GM12874 (cell line): ENCODE results near the gene CRYGN.

Experiments
- TF ChIP-seq, protein P1 (sequence below): IDR thresholded peaks from 2 replicates; pipeline ENCODE4 v1.5.1; 2011; ENCODE audit warnings: low read depth, mild to moderate bottlenecking, control low read depth, low read length, moderate library complexity; ENCODE audit not compliant: insufficient read depth

CRYGN gene

DNA sequence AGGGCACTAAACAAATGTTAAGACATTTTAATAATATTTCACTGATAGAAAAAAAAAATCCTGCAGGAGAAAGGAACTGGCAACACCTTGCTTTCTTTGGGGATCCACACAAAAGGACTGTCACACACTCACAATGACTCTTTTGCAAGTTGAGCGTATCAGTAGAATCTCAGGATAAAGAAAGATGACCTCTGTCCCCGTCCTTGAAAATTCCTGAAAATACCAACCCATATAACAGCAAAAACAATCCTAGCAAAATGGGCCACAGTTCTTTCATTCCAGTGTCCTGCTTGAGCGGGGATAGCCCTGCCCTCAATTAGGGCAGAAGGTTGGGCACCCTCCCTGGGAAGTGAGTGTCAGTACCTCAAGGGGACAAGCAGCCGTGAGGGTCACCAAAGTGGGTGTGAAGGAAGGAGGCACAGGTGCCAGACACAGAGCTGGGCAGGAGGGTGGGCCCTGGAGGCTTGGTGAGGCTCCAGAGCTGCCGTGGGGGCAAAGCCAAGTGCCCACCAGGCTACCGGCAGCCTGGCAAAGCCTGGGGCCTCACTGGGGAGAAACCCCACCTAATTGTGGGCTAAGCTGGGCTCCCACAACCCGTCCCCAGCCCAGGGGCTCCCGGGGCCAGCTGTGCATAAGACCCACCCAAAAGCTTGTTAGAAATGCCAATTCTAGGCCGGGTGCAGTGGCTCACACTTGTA, 32.9 kb downstream of the CRYGN start:
- TF ChIP-seq, protein P1, sequence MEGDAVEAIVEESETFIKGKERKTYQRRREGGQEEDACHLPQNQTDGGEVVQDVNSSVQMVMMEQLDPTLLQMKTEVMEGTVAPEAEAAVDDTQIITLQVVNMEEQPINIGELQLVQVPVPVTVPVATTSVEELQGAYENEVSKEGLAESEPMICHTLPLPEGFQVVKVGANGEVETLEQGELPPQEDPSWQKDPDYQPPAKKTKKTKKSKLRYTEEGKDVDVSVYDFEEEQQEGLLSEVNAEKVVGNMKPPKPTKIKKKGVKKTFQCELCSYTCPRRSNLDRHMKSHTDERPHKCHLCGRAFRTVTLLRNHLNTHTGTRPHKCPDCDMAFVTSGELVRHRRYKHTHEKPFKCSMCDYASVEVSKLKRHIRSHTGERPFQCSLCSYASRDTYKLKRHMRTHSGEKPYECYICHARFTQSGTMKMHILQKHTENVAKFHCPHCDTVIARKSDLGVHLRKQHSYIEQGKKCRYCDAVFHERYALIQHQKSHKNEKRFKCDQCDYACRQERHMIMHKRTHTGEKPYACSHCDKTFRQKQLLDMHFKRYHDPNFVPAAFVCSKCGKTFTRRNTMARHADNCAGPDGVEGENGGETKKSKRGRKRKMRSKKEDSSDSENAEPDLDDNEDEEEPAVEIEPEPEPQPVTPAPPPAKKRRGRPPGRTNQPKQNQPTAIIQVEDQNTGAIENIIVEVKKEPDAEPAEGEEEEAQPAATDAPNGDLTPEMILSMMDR: no peak

DNA sequence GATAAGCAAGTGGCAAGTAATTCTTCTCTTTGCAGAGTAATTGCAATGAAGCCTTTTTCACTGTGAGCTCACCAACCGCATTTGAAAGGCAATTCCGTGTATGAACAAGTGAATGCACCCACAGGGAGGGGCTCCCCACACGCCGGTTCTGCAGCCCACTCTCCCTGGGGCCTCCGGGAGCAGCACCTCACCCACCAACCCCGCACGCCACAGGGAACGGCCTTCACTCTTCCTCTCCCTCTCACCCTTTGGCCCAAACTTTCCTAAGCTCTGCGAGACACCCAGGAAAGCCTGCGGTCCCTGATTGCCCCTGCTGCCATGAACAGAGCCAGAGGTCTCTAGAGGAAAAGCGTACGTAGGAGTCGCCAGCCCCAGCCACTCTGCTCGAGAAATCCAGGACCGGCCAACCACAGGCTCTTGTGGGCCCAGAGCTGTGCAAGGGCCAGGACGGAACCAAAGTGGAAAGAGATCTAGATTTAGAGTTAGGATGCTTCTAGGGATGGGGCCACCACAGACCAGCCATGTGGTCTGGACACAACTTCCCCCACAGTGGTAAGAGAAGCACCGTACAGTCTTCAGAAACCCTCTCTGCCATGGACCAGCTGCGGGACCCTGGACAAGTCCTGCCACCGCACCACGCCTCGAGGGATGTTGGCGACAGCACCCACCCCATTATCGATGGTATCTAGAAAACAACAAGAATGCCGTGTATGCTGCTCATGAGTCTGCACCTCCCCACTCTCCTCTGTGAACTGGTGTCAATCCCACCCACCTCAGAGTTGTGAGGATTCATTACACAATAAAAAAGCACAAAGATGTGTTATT, 33.7 kb downstream of the CRYGN start:
- TF ChIP-seq, protein P1: no peak

DNA sequence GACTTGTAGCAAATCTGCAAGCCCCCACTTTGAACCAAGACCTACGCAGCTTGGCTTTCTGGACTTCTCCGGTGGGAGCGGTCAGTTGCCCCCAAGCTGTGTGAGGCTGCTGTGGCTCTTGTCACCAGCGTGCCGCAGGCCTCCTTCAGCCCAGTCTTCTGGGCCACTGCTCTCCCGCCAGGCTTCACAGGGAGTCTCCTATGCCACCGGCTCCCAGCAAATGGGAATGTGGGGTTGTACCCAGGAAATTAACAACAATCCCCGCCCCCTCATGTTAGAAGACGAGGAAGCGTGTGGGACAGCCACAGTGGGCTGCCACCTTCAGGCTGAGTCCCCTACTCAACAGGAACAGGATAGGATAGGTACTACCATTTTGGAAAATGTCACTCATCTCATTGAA, 34.4 kb downstream of the CRYGN start:
- TF ChIP-seq, protein P1: no peak

DNA sequence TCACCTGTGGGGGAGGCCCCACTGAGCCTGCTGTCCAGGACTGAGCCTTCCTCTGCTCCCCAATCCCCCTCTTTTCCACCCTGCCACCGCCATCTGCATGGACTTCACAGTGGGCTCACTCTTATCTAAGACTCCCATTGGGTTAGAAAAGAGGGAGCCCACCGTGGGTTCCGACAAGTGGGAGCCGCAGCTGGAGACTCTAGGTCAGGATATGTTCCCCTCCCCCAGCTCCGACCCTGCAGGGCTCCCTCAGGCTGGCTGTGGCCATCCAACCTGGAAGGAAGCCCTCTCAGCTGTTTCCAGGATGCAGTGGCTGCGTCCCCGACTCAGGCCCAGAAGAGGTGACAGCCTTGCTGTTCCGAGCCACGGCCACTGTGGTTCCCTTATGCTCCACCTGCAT, 34.9 kb downstream of the CRYGN start:
- TF ChIP-seq, protein P1: no peak

DNA sequence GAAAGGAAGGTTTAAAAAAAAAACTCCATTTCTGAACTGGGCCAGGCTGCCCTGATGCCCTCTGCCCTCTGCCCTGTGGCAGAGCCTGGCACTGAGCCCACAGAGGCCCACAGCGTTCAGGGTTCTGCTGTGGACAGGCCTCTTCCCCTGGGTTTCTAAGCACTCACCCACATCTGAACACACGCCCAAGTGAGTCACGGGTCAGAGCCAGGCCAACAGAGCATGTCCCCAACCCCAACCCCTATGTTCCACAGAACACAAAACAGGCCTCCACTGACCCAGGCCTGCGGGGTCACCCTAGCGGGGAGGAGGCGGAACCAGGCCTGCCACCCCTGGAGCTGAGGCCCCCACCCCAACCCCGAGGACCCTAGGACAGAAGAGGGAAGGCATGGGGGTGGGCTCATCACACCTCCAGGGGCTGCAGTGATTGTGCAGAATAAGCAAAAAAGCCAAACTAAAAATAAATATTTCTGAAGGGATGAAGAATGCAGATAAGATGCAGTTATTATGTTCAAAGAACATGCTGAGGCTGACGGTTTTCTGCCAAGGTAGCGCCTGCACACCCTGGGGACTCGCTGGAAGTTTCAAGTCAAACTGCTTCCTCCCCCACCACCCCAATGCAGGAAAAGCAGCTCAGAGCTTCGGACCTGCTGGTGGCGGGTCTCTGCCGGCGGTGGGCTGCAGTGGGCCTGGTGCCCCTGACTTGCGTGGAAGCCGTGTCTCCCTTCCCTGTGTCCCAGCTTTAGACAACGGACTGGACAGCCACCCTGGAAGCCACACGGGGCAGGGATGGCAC, 35.5 kb downstream of the CRYGN start:
- TF ChIP-seq, protein P1: no peak

DNA sequence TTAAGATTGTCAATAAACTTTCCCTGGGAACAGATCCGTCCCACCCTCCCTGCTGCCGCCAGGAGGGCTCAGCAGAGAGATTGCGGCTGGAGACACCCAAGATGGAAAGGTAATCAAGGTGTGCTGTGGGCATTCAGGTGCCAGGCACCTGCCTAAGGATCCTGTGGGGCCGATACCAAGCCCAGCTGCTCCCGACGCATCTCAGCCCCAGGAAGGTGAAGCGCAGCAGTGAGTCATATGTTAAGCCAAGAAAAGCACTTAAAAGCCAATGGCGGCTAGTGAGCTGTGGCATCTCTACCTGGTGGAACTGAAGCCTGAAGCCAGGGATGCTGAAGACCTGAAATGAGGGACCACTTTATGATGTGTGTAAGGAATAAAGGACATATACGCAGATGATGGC, 36.2 kb downstream of the CRYGN start:
- TF ChIP-seq, protein P1: no peak
